ENCODE results near the gene TMA7. TPM values are rescaled to one million over a fixed set of nuclear protein-coding genes. Genes with fewer than 3 reads are reported as not detected.

TMA7 gene
- total and polyA plus RNA-seq, 2 of the 13 experiments (the other 11 are each of a cell fraction or from before 2014, with no cell fraction given): 100 to 486 TPM

DNA sequence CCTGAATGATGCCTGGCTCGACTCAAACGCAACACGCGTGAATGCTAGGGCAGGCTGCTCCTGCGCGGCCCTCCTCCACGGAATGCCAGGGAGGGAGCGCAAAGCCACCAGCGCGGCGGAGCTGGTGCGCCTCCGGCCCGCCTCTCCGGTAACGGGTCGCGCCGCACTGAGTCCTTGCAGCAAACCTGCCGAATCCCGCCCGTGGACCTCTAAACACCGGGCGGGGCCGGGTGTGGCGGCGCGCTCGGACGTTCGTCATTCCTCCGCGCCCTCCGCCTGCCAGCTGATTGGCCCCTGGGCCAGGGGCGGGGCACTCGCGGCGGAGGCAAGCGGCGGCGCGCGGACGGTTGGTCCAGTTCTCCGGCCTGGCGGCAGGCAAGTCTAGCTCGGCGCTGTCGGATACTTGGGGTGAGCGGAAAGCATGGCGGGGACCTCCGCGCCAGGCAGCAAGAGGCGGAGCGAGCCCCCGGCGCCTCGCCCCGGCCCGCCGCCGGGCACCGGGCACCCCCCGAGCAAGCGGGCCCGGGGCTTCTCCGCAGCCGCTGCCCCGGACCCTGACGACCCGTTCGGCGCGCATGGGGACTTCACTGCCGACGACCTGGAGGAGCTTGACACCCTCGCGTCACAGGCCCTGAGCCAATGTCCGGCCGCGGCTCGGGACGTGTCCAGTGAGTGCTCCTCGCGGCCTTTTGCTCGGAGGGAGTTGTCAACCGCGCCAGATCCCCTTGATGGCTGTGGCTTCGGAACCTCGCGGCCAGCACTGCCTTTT, 6.6 kb downstream of the TMA7 start, which contains the start of gene ATRIP (continued):
- TF ChIP-seq, protein P1, sequence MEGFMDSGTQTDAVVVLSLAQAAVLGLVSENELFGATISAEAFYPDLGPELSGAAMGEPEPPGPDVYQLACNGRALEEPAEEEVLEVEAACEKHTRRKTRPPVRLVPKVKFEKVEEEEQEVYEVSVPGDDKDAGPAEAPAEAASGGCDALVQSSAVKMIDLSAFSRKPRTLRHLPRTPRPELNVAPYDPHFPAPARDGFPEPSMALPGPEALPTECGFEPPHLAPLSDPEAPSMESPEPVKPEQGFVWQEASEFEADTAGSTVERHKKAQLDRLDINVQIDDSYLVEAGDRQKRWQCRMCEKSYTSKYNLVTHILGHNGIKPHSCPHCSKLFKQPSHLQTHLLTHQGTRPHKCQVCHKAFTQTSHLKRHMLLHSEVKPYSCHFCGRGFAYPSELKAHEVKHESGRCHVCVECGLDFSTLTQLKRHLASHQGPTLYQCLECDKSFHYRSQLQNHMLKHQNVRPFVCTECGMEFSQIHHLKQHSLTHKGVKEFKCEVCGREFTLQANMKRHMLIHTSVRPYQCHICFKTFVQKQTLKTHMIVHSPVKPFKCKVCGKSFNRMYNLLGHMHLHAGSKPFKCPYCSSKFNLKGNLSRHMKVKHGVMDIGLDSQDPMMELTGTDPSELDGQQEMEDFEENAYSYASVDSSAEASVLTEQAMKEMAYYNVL (CRISPR knock-in tag; IDR thresholded peaks at IDR 0.05; ENCODE audit: borderline replicate concordance): peak; percentile 66; the same call in 1 of the 2 replicates
- peak; percentile 55; the same call in 1 of the 2 replicates for TF ChIP-seq ZNF234 (CRISPR knock-in tag; conservative IDR thresholded peaks at IDR 0.05)
- TF ChIP-seq, protein P2, sequence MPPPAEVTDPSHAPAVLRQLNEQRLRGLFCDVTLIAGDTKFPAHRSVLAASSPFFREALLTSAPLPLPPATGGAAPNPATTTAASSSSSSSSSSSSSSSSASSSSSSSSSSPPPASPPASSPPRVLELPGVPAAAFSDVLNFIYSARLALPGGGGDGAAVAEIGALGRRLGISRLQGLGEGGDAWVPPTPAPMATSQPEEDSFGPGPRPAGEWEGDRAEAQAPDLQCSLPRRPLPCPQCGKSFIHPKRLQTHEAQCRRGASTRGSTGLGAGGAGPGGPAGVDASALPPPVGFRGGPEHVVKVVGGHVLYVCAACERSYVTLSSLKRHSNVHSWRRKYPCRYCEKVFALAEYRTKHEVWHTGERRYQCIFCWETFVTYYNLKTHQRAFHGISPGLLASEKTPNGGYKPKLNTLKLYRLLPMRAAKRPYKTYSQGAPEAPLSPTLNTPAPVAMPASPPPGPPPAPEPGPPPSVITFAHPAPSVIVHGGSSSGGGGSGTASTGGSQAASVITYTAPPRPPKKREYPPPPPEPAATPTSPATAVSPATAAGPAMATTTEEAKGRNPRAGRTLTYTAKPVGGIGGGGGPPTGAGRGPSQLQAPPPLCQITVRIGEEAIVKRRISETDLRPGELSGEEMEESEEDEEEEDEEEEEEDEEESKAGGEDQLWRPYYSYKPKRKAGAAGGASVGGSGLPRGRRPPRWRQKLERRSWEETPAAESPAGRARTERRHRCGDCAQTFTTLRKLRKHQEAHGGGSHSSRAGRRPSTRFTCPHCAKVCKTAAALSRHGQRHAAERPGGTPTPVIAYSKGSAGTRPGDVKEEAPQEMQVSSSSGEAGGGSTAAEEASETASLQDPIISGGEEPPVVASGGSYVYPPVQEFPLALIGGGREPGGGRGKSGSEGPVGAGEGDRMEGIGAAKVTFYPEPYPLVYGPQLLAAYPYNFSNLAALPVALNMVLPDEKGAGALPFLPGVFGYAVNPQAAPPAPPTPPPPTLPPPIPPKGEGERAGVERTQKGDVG (CRISPR knock-in tag; IDR thresholded peaks at IDR 0.05; ENCODE audit: borderline replicate concordance): no peak
- peak; percentile 88 for TF ChIP-seq IKZF4 (CRISPR knock-in tag; IDR thresholded peaks at IDR 0.05; ENCODE audit: borderline replicate concordance, low read depth, not compliant biosample characterization)
- TF ChIP-seq YY1 (IDR thresholded peaks at IDR 0.05; ENCODE audit: insufficient read depth, insufficient replicate concordance, low read depth, low read length): peak; percentile 77
- TF ChIP-seq, protein P3, sequence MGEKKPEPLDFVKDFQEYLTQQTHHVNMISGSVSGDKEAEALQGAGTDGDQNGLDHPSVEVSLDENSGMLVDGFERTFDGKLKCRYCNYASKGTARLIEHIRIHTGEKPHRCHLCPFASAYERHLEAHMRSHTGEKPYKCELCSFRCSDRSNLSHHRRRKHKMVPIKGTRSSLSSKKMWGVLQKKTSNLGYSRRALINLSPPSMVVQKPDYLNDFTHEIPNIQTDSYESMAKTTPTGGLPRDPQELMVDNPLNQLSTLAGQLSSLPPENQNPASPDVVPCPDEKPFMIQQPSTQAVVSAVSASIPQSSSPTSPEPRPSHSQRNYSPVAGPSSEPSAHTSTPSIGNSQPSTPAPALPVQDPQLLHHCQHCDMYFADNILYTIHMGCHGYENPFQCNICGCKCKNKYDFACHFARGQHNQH (CRISPR knock-in tag; IDR thresholded peaks at IDR 0.05): no peak
- TF ChIP-seq, protein P4, sequence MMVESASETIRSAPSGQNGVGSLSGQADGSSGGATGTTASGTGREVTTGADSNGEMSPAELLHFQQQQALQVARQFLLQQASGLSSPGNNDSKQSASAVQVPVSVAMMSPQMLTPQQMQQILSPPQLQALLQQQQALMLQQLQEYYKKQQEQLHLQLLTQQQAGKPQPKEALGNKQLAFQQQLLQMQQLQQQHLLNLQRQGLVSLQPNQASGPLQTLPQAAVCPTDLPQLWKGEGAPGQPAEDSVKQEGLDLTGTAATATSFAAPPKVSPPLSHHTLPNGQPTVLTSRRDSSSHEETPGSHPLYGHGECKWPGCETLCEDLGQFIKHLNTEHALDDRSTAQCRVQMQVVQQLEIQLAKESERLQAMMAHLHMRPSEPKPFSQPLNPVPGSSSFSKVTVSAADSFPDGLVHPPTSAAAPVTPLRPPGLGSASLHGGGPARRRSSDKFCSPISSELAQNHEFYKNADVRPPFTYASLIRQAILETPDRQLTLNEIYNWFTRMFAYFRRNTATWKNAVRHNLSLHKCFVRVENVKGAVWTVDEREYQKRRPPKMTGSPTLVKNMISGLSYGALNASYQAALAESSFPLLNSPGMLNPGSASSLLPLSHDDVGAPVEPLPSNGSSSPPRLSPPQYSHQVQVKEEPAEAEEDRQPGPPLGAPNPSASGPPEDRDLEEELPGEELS (CRISPR knock-in tag; IDR thresholded peaks at IDR 0.05): 0 out of 2 replicates have a peak, but pooled peaks have one; percentile 31
- TF ChIP-seq ZNF441 (CRISPR knock-in tag; IDR thresholded peaks at IDR 0.05; ENCODE audit: borderline replicate concordance): peak; percentile 94; the same call in 1 of the 2 replicates
- peak; percentile 19; the same call in 1 of the 2 replicates for TF ChIP-seq ZNF335 (CRISPR knock-in tag; IDR thresholded peaks at IDR 0.05)
- TF ChIP-seq ZNF138 (CRISPR knock-in tag; IDR thresholded peaks at IDR 0.05; ENCODE audit: low read depth): 0 out of 2 replicates have a peak, but pooled peaks have one; percentile 21
- TF ChIP-seq ZNF350 (CRISPR knock-in tag; IDR thresholded peaks at IDR 0.05; ENCODE audit: borderline replicate concordance, low read depth): peak; percentile 76; the same call in 1 of the 2 replicates
- TF ChIP-seq SMC3 (IDR thresholded peaks at IDR 0.05; ENCODE audit: low read length): no peak
- TF ChIP-seq, protein P5, sequence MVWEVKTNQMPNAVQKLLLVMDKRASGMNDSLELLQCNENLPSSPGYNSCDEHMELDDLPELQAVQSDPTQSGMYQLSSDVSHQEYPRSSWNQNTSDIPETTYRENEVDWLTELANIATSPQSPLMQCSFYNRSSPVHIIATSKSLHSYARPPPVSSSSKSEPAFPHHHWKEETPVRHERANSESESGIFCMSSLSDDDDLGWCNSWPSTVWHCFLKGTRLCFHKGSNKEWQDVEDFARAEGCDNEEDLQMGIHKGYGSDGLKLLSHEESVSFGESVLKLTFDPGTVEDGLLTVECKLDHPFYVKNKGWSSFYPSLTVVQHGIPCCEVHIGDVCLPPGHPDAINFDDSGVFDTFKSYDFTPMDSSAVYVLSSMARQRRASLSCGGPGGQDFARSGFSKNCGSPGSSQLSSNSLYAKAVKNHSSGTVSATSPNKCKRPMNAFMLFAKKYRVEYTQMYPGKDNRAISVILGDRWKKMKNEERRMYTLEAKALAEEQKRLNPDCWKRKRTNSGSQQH (CRISPR knock-in tag; IDR thresholded peaks at IDR 0.05; ENCODE audit: low read depth): peak; percentile 90
- no peak for TF ChIP-seq REXO4 (CRISPR knock-in tag; IDR thresholded peaks at IDR 0.05; ENCODE audit: borderline replicate concordance)
- no peak for TF ChIP-seq ZNF12 (CRISPR knock-in tag; IDR thresholded peaks at IDR 0.05)
- no peak for TF ChIP-seq ZNF354B (CRISPR knock-in tag; IDR thresholded peaks at IDR 0.05)
- TF ChIP-seq HNRNPK (IDR thresholded peaks at IDR 0.05; ENCODE audit: low read depth, low read length, poor library complexity, severe bottlenecking): peak; percentile 69
